Activated T-helper 9 cell treated with anti-CD3 and anti-CD28 coated beads, Interleukin-2, amount 50 U/mL, for 16 hours (primary cell): ENCODE results near the gene CD33.

Source experiments
- DNase-seq: peaks from one replicate; pipeline ENCODE4 v3.0.0-alpha.2; 2020; ENCODE audit warnings: low read depth

CD33 gene

DNA sequence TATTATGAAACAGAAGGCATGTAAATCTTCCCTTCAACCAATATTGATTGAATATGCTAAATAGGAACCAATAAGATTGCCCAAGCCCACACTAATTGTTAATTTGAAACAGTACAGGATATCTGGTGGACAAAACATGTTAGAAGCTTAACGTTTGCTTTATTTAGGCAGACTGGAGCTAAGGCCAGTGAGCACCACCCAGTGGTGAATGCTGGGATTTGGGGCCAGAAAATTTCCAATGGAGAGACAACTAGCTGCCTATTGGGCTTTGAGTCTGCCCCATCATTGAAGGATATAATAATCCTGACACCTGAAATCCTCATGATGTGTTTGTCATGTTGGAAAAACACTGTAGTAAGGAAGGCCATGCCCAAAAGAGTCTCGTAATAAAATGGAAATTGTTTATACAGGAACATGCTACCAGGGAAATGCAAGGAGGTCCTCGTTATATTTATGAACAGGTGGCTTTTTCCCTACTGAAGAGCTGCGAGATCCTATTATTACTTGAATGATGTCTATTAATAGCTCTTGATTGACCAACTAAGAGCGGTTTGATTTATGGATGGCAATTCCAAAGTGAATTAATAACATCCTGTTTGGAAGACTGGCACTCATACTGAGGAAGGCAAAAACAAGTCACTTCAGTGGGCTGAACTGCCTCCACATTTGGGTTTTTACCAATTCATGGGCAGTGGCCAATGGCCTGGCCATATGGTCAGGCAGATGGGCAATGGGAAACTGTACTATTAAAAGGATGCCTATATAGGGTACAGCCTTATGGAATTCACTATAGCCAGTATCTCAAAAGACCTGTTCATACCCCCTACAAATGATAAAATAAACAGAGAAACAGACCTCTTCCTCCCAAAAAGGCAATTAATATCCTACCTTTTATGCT is 34.7 kb downstream of the CD33 start:
- DNase-seq, result peak; percentile 6

DNA sequence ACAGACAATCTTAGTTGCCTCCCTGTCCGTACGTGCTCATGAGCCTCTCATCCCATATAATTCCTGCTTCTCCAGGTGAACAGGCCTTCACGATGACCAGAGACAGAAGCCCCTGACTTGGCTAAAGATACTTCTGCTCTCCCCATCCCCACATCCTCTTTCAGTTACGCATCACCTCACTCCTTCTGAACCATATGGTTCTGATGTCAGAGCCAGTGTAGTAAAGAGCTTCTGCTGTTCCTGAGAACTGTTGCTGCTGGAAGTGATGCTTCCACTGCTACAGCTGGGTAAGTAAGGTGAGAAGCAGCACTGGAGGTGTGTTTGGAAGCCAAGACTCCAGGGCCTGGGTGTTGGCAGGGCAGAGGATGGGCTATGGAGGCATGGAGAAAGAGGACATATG is 38.9 kb downstream of the CD33 start:
- no peak for DNase-seq

- no peak for DNase-seq
These were observed 46.2 kb downstream of the CD33 start for GRCh38 chr19:51271067-51271466.

DNA sequence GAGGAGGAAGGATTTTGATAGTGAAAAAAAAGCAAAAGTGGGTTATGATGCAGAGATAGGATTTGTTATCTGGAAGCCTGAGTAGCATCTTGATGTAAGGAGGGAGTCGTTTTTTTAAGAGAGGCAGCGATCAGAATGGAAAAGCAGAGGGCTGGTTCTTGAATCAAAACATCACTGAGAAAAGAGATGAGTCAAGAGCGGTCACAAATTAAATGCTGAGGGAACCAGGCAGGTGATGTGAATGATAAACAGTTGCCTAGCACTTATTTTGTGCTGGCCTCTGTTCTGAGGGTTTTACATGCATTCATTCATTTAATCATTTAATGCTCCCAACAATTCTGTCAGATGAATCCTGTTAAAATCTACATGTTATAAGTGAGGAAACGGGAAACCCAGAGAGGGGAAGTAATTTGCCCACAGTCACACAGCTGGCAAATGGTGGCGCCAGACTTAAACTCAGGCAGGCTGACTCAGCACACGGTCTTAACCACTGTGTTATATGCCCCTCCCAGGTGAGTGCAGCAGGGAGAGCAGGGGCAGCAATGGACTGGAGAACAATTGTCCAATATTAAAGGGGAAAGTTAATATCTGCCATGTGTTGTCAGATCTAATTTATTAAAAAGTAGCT is 47.4 kb downstream of the CD33 start:
- DNase-seq, result no peak

- no peak for DNase-seq
These were observed 49.3 kb downstream of the CD33 start for GRCh38 chr19:51274049-51274770.

DNA sequence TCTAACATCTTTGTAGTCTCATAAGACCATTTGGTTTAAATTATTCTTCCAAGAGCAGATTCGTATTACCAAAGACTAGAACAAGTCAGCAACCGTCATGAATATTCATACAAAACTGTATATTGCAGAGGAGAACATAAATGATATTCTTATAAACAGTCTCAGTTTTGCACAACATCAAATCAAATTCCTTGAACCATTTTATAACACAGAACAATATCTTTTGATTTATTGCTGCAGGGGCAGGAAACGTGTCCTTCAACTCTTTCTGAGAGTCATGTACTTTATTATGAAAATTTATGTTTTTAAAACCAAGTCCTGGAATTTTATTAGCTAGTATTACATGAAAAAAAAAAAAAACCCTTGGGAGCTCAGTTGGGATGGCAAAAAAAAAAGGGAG is 52.2 kb downstream of the CD33 start:
- no peak for DNase-seq

DNA sequence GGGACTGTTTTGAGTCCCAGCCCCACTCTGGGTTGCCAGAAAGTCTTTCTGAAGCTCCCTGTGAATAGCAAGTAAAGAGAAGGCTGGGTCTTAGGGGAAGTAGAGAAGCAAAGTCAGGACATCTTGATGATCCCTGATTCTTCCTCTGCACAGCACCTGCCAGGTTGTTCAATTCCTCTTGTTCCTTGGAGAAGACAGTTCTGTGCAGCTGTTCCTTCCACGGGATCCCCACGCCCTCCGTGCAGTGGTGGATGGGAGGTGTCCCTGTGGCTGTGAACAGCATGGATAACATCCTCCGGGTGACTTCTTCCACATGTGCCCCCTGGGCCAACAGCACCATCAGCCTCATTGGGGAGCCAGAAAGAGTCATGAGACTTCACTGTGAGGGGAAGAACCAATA is 57.5 kb downstream of the CD33 start:
- no peak for DNase-seq

DNA sequence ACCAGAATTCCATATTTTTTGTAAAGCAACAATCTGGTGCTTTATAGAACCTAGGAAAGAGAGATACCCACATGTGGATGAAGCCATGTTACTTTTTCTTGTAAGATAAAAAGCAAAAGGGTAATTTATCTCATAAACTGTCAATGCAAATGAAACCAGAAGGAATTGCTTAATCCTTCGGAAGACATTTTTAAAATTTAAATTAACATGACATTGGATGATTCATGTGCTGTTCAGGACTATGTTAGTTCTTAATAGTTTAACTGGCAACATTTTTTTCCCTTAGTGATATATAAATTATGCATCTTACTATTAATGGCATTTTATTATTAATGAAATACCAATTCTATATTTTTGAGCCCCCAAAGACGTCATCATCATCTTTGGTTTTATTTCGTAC is 60.8 kb downstream of the CD33 start:
- no peak for DNase-seq
